ENCODE results near the gene HOXB13. TPM values are rescaled to one million over a fixed set of nuclear protein-coding genes. Genes with fewer than 3 reads are reported as not detected.

The HOXB13 gene
- total RNA-seq, 1 experiment from 2014 or later, result not detected

DNA sequence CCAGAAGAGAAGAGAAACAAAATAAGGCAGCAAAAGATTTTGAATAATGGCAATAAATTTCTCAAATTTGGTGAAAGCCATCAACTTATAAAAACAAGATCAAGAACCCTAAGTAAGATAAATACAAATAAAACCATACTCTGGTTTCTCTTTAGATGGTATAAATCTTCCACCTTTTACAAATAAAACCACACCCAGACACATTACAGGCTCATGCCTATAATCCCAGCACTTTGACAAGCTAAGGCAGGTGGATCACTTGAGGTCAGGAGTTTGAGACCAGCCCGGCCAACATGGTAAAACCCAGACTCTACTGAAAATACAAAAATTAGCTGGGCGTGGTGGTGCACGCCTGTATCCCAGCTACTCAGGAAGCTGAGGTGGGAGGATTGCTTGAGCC, 44.7 kb upstream of the HOXB13 start:
- H3K9ac ChIP-seq (ENCODE audit: extremely low read depth, insufficient read length, low read length), result no peak overlapping the region
- no peak overlapping the region for H2BK120ac ChIP-seq (ENCODE audit: low read depth, low read length, poor library complexity, severe bottlenecking)
- no peak overlapping the region for H2BK12ac ChIP-seq (ENCODE audit: insufficient read length, low read depth, low read length)
- Mint-ChIP-seq H3K9me3 (peaks cover 4 to 5% of the 10 kb centered on the region in 2 experiments; a peak in 2 of 5 replicates), H3K27ac (no peak overlapping the region), H3K4me3 (no peak overlapping the region), H3K36me3 (ENCODE audit: insufficient read depth in 1 of 3, low read depth in 3 of 3) (no peaks in the 10 kb centered on the region), H3K4me1 (no peaks in the 10 kb centered on the region), H3K27me3 (ENCODE audit: low read depth) (peaks cover 71% of the 10 kb centered on the region)
- no peak overlapping the region for H4K5ac ChIP-seq (ENCODE audit: insufficient read length, low read depth, low read length)
- H3K79me1 ChIP-seq (ENCODE audit: insufficient read depth, low read depth, low read length, poor library complexity, severe bottlenecking), result no peaks in the 10 kb centered on the region
- no peak for DNase-seq
- no peak overlapping the region for H3K27ac ChIP-seq (ENCODE audit: insufficient read length, low read depth, low read length)
- H3K79me2 ChIP-seq (ENCODE audit: insufficient read depth, low read length), result no peaks in the 10 kb centered on the region
- no peak overlapping the region for H4K91ac ChIP-seq (ENCODE audit: insufficient read length, low read depth, low read length)
- H3K56ac ChIP-seq (ENCODE audit: insufficient read length, low read depth, low read length), result no peak overlapping the region
- H4K8ac ChIP-seq (replicated peaks; ENCODE audit: insufficient read length, low read depth, low read length), result no peak overlapping the region
- no peaks in the 10 kb centered on the region for H3K23me2 ChIP-seq (ENCODE audit: insufficient read length, low read depth, low read length, poor library complexity, severe bottlenecking)
- H3K4me2 ChIP-seq (ENCODE audit: insufficient read depth, insufficient read length, low read length), result no peak overlapping the region
- no peak overlapping the region for H3K4ac ChIP-seq (ENCODE audit: low read depth, low read length)
- H3K4me1 ChIP-seq (ENCODE audit: insufficient read depth, low read length), result no peaks in the 10 kb centered on the region
- no peaks in the 10 kb centered on the region for H3K27me3 ChIP-seq (ENCODE audit: insufficient read depth, low read length)
- TF ChIP-seq, protein P1, sequence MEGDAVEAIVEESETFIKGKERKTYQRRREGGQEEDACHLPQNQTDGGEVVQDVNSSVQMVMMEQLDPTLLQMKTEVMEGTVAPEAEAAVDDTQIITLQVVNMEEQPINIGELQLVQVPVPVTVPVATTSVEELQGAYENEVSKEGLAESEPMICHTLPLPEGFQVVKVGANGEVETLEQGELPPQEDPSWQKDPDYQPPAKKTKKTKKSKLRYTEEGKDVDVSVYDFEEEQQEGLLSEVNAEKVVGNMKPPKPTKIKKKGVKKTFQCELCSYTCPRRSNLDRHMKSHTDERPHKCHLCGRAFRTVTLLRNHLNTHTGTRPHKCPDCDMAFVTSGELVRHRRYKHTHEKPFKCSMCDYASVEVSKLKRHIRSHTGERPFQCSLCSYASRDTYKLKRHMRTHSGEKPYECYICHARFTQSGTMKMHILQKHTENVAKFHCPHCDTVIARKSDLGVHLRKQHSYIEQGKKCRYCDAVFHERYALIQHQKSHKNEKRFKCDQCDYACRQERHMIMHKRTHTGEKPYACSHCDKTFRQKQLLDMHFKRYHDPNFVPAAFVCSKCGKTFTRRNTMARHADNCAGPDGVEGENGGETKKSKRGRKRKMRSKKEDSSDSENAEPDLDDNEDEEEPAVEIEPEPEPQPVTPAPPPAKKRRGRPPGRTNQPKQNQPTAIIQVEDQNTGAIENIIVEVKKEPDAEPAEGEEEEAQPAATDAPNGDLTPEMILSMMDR (conservative IDR thresholded peaks at IDR 0.05), result no peak
- H3T11ph ChIP-seq (ENCODE audit: low read length), result no peak overlapping the region
- H3K14ac ChIP-seq (ENCODE audit: insufficient read depth, low read length), result no peak overlapping the region
- no peaks in the 10 kb centered on the region for H3K9me3 ChIP-seq (ENCODE audit: control insufficient read depth, low read depth, low read length)
- H2AFZ ChIP-seq (ENCODE audit: low read length), result no peak overlapping the region
- no peak overlapping the region for H2BK20ac ChIP-seq (ENCODE audit: low read depth, low read length, poor library complexity, severe bottlenecking)
- H3K18ac ChIP-seq (ENCODE audit: insufficient read length, low read depth, low read length), result no peak overlapping the region
- H3K23ac ChIP-seq (ENCODE audit: insufficient read length, low read depth, low read length), result no peak overlapping the region
- H2BK15ac ChIP-seq (ENCODE audit: low read depth, low read length), result no peak overlapping the region
- H4K20me1 ChIP-seq (ENCODE audit: control insufficient read depth, insufficient read depth, insufficient read length), result no peaks in the 10 kb centered on the region
- H2BK5ac ChIP-seq (ENCODE audit: insufficient read length, low read length), result no peak overlapping the region
- WGBS (ENCODE audit: extremely low coverage, insufficient read length, low lambda C conversion rate), result no CpG with 5 or more reads among the region's 3 CpGs
- H2AK5ac ChIP-seq (ENCODE audit: insufficient read length, low read length), result no peak overlapping the region
